Right lobe of liver (tissue), 6 donors: ENCODE results near the gene BRD1. TPM values are rescaled to one million over a fixed set of nuclear protein-coding genes. Genes with fewer than 3 reads are reported as not detected.

Experiments used
- ATAC-seq, 4 donors: fragments of 200-7000 bp; cut with Tn5 transposase; one replicate each; pipeline ENCODE4 v1.9.1; 2020; ENCODE audit warnings: mild to moderate bottlenecking in 4 of 4, moderate library complexity in 4 of 4
- DNase-seq, 3 donors: peaks; one replicate each; pipeline ENCODE4 v3.0.0-alpha.2; 2020
- H3K27ac ChIP-seq, 3 donors: fragments of 200-600 bp; one replicate each; pipeline ENCODE4 v1.8.0; 2022
- H3K27me3 ChIP-seq, 2 donors: fragments of 200-600 bp; one replicate each; pipeline ENCODE4 v1.8.0; 2022
- H3K36me3 ChIP-seq, 4 donors: fragments of 200-600 bp; sonication (generic) in 1 of 4; one replicate each; pipeline versions ENCODE4 v1.5.1 to v1.8.0; 2017 to 2022; ENCODE audit warnings: control low read depth in 1 of 4
- H3K4me1 ChIP-seq, 4 donors: fragments of 200-600 bp; sonication (generic) in 1 of 4; one replicate each; pipeline versions ENCODE4 v1.5.1 to v1.8.0; 2017 to 2022; ENCODE audit warnings: control low read depth in 1 of 4
- H3K4me3 ChIP-seq, 3 donors: fragments of 200-600 bp; one replicate each; pipeline ENCODE4 v1.8.0; 2022
- H3K9me3 ChIP-seq, 4 donors: fragments of 200-600 bp; sonication (generic) in 1 of 4; one replicate each; pipeline versions ENCODE4 v1.5.1 to v1.8.0; 2017 to 2022; ENCODE audit warnings: control low read depth in 1 of 4
- CTCF ChIP-seq, 4 donors: fragments of 200-600 bp in 3 of 4; fragments of 450-650 bp in 1 of 4; IDR thresholded peaks; one replicate each; pipeline versions ENCODE4 v1.5.1 to v1.8.0; 2016 to 2022; ENCODE audit warnings: antibody characterized with exemption in 4 of 4, mild to moderate bottlenecking in 2 of 4
- POLR2A ChIP-seq: fragments of 450-650 bp; IDR thresholded peaks from one replicate; pipeline ENCODE4 v1.6.1; 2017; ENCODE audit warnings: antibody characterized with exemption, mild to moderate bottlenecking
- WGBS: methylation state at CpG from one replicate; pipeline ENCODE4 v1.1.6; 2018; ENCODE audit warnings: low coverage, low lambda C conversion rate; ENCODE audit not compliant: insufficient coverage; ENCODE audit errors: missing lambda C conversion rate; 5-methylcytosine and 5-hydroxymethylcytosine counted together
- intact Hi-C, 2 donors: fragments of 100-400 bp; cut with DNase I; formaldehyde crosslinking; loops; one replicate each; pipeline versions ENCODE4 v1.11.2 to v1.14.1; 2022
- total RNA-seq, 6 experiments: library from RNA; depleted of rRNA in 2 of 6; stranded (reverse); fragments of >200 nt in 2 of 6; fragmentation: NEBNext Ultra II Directional in 3 of 6; extraction: Animal tissue kit (Norgen Biotek cat#: 25700) in 3 of 6; gene quantifications; one replicate each; pipeline versions ENCODE4 v1.1.0 to v1.2.4, GENCODE V29; 2016 to 2023
- donor health status: DM: no; HTN: yes; CAD: no.
- donor health status: DM: no; HTN: no; CAD: no.
- donor health status: DM: no; HTN: no; CAD: no.
- donor health status: DM: no; HTN: yes; CAD: no.
- donor health status: DM: no; HTN: yes; CAD: no.

BRD1 gene
- total RNA-seq, 6 experiments from 2014 or later, result 9.3 to 17.8 (median 11.6) TPM

GRCh38 chr22:49815641-49816091 lies 12.0 kb downstream of the BRD1 start:
- Histone ChIP-seq H3K9me3 (no peaks in the 10 kb centered on the region), H3K4me3 (no peak overlapping the region), H3K27me3 (no peaks in the 10 kb centered on the region), H3K4me1 (peaks cover 0 to 20% (median 10%) of the 10 kb centered on the region in 4 donors), H3K36me3 (peaks cover 0 to 38% (median 11%) of the 10 kb centered on the region in 4 donors), H3K27ac (no peak overlapping the region)
- TF ChIP-seq POLR2A, result no peak
- no peak for TF ChIP-seq CTCF (IDR thresholded peaks at IDR 0.05)
- DNase-seq, result no peak
- no peak for ATAC-seq
- WGBS, result 80% methylated on average over 1 of the region's 15 CpGs
- intact Hi-C loops, result no loop called here

- H3K27ac ChIP-seq, result no peak overlapping the region
- H3K4me3 ChIP-seq, result no peak overlapping the region
- intact Hi-C loops, result no loop called here
- WGBS, result 86% methylated on average over 5 of the region's 8 CpGs
- H3K4me1 ChIP-seq, result peaks cover 0 to 27% (median 11%) of the 10 kb centered on the region in 4 donors
- H3K27me3 ChIP-seq, result no peaks in the 10 kb centered on the region
- no peaks in the 10 kb centered on the region for H3K9me3 ChIP-seq
- TF ChIP-seq POLR2A (no peak), CTCF (IDR thresholded peaks at IDR 0.05) (no peak)
- peaks cover 0 to 30% (median 10%) of the 10 kb centered on the region in 4 donors for H3K36me3 ChIP-seq
- no peak for DNase-seq
- ATAC-seq, result no peak
Measured at GRCh38 chr22:49814856-49815255, 12.8 kb downstream of the BRD1 start.

- peaks cover 0 to 24% (median 10%) of the 10 kb centered on the region in 4 donors for H3K36me3 ChIP-seq
- no peak for ATAC-seq
- DNase-seq, result no peak
Measured at GRCh38 chr22:49814164-49814686, 13.4 kb downstream of the BRD1 start.

GRCh38 chr22:49812838-49813237 lies 14.8 kb downstream of the BRD1 start:
- no peak for TF ChIP-seq CTCF (IDR thresholded peaks at IDR 0.05)
- no peak for TF ChIP-seq POLR2A
- Histone ChIP-seq H3K4me3 (no peak overlapping the region), H3K9me3 (no peaks in the 10 kb centered on the region), H3K4me1 (peaks cover 0 to 29% (median 11%) of the 10 kb centered on the region in 4 donors), H3K27me3 (no peaks in the 10 kb centered on the region), H3K27ac (no peak overlapping the region), H3K36me3 (peaks cover 0 to 10% (median 2%) of the 10 kb centered on the region in 4 donors)
- peak; percentile 57 to 78 (median 66) for ATAC-seq
- peak in 1 of 3 donors; percentile 65 for DNase-seq
- 100% methylated on average over 1 of the region's 11 CpGs for WGBS
- intact Hi-C loops, result no loop called here

More at GRCh38 chr22:49814164-49814686, 13.4 kb downstream of the BRD1 start:
- Histone ChIP-seq H3K9me3 (no peaks in the 10 kb centered on the region), H3K27ac (no peak overlapping the region), H3K4me3 (no peak overlapping the region), H3K27me3 (no peaks in the 10 kb centered on the region), H3K4me1 (peaks cover 0 to 27% (median 11%) of the 10 kb centered on the region in 4 donors)
- TF ChIP-seq POLR2A (no peak), CTCF (IDR thresholded peaks at IDR 0.05) (no peak)
- intact Hi-C loops, result no loop called here
- 80% methylated on average over 2 of the region's 14 CpGs for WGBS
